Peyer's patch (tissue), 4 donors: ENCODE results near the gene PPP1R3D.

Experiments used
- CTCF ChIP-seq, 6 experiments: fragments of 450-650 bp in 4 of 6; fragments of 200-600 bp in 2 of 6; sonication (generic) in 1 of 6; IDR thresholded peaks; one replicate each; pipeline ENCODE4 v1.5.1; 2017 to 2019; ENCODE audit warnings: antibody characterized with exemption in 6 of 6, mild to moderate bottlenecking in 3 of 6, moderate library complexity in 1 of 6
- POLR2A ChIP-seq, 2 donors: fragments of 450-650 bp; IDR thresholded peaks; one replicate each; pipeline ENCODE4 v1.5.1; 2017; ENCODE audit warnings: antibody characterized with exemption in 2 of 2, mild to moderate bottlenecking in 2 of 2, moderate library complexity in 2 of 2

- TF ChIP-seq CTCF (IDR thresholded peaks at IDR 0.05): no peak
- TF ChIP-seq POLR2A (IDR thresholded peaks at IDR 0.05): no peak
These were observed 7.3 kb upstream of the PPP1R3D start for GRCh38 chr20:59947376-59947775.
